ENCODE measurements around the gene PLEKHM2. TPM values are rescaled to one million over a fixed set of nuclear protein-coding genes. Genes with fewer than 3 reads are reported as not detected.

Gene PLEKHM2
- total RNA-seq, 5 donors from 2014 or later (not counting 1 experiment from before 2014, with no cell fraction given): 52.5 to 65.2 (median 59.6) TPM

GRCh38 chr1:15708486-15709137, 24.5 kb downstream of the PLEKHM2 start:
- H3K9me3 Mint-ChIP-seq: no peaks in the 10 kb centered on the region
- H3K27ac Mint-ChIP-seq: no peak overlapping the region
- no peaks in the 10 kb centered on the region for H3K27me3 Mint-ChIP-seq
- ATAC-seq (replicated peaks in 1 of 4) (no peak), DNase-seq (no peak)
- peaks cover 11% of the 10 kb centered on the region for H3K36me3 Mint-ChIP-seq
- H3K4me3 Mint-ChIP-seq: no peak overlapping the region
- H3K27me3 ChIP-seq (replicated peaks in 1 of 2; ENCODE audit: control insufficient read depth in 2 of 2, extremely low read depth in 1 of 2, insufficient read depth in 2 of 2, low read length in 1 of 2): no peaks in the 10 kb centered on the region
- WGBS (ENCODE audit: insufficient coverage): 93% methylated on average over 3 of the region's 15 CpGs
- ChIA-PET CTCF (no interaction called here), POLR2A (no interaction called here)
- H3K9me3 ChIP-seq: no peaks in the 10 kb centered on the region
- H3K36me3 ChIP-seq (ENCODE audit: control insufficient read depth in 2 of 2, extremely low read depth in 1 of 2, insufficient read depth in 1 of 2, low read length in 1 of 2): peaks cover 5% of the 10 kb centered on the region in 2 donors
- H3K4me3 ChIP-seq (ENCODE audit: control insufficient read depth in 1 of 2, extremely low read depth in 1 of 2, low read length in 1 of 2): no peak overlapping the region
- H3K4me1 Mint-ChIP-seq: peaks cover 12 to 34% (median 17%) of the 10 kb centered on the region in 3 donors
- peaks cover 0 to 6% of the 10 kb centered on the region in 2 experiments for H3K4me1 ChIP-seq (ENCODE audit: control insufficient read depth in 1 of 2, extremely low read depth in 1 of 2, insufficient read depth in 2 of 2, low read length in 2 of 2)
- H3K27ac ChIP-seq (ENCODE audit: low read length): no peak overlapping the region

GRCh38 chr1:15709226-15709625, 25.1 kb downstream of the PLEKHM2 start:
- Histone ChIP-seq H3K36me3 (ENCODE audit: control insufficient read depth in 2 of 2, extremely low read depth in 1 of 2, insufficient read depth in 1 of 2, low read length in 1 of 2) (peaks cover 5% of the 10 kb centered on the region in 2 donors), H3K9me3 (no peaks in the 10 kb centered on the region), H3K4me3 (ENCODE audit: control insufficient read depth in 1 of 2, extremely low read depth in 1 of 2, low read length in 1 of 2) (no peak overlapping the region), H3K27me3 (replicated peaks in 1 of 2; ENCODE audit: control insufficient read depth in 2 of 2, extremely low read depth in 1 of 2, insufficient read depth in 2 of 2, low read length in 1 of 2) (no peaks in the 10 kb centered on the region), H3K27ac (ENCODE audit: low read length) (no peak overlapping the region), H3K4me1 (ENCODE audit: control insufficient read depth in 1 of 2, extremely low read depth in 1 of 2, insufficient read depth in 2 of 2, low read length in 2 of 2) (peaks cover 0 to 6% of the 10 kb centered on the region in 2 experiments)
- no peaks in the 10 kb centered on the region for H3K27me3 Mint-ChIP-seq
- H3K27ac Mint-ChIP-seq: no peak overlapping the region
- peaks cover 10% of the 10 kb centered on the region for H3K36me3 Mint-ChIP-seq
- peaks cover 12 to 31% (median 16%) of the 10 kb centered on the region in 3 donors for H3K4me1 Mint-ChIP-seq
- CTCF ChIA-PET: no interaction called here
- no peak overlapping the region for H3K4me3 Mint-ChIP-seq
- ATAC-seq (replicated peaks in 1 of 4) (no peak), DNase-seq (no peak)
- 100% methylated on average over 1 of the region's 4 CpGs for WGBS (ENCODE audit: insufficient coverage)
- no peaks in the 10 kb centered on the region for H3K9me3 Mint-ChIP-seq
- POLR2A ChIA-PET: no interaction called here

GRCh38 chr1:15712168-15712567, 28.0 kb downstream of the PLEKHM2 start:
- H3K4me3 Mint-ChIP-seq: no peak overlapping the region
- H3K4me3 ChIP-seq (ENCODE audit: control insufficient read depth in 1 of 2, extremely low read depth in 1 of 2, low read length in 1 of 2): no peak overlapping the region
- DNase-seq: no peak
- no peaks in the 10 kb centered on the region for H3K9me3 ChIP-seq
- no CpG with 5 or more reads among the region's 4 CpGs for WGBS (ENCODE audit: insufficient coverage)
- ATAC-seq (replicated peaks in 1 of 4): no peak
- H3K9me3 Mint-ChIP-seq: no peaks in the 10 kb centered on the region
- CTCF ChIA-PET: interaction anchor here in 1 of 2 donors (0.6 to 0.7 kb wide), 2 partner anchors 30 to 33 kb away, joined by 4 to 6 read pairs; no protein-coding TSS in a partner anchor
- no peak overlapping the region for H3K27ac Mint-ChIP-seq
- peaks cover 8 to 15% of the 10 kb centered on the region in 2 donors for H3K36me3 ChIP-seq (ENCODE audit: control insufficient read depth in 2 of 2, extremely low read depth in 1 of 2, insufficient read depth in 1 of 2, low read length in 1 of 2)
- POLR2A ChIA-PET: no interaction called here
- no peaks in the 10 kb centered on the region for H3K27me3 ChIP-seq (replicated peaks in 1 of 2; ENCODE audit: control insufficient read depth in 2 of 2, extremely low read depth in 1 of 2, insufficient read depth in 2 of 2, low read length in 1 of 2)
- no peaks in the 10 kb centered on the region for H3K27me3 Mint-ChIP-seq
- H3K4me1 ChIP-seq (ENCODE audit: control insufficient read depth in 1 of 2, extremely low read depth in 1 of 2, insufficient read depth in 2 of 2, low read length in 2 of 2): peaks cover 0 to 2% of the 10 kb centered on the region in 2 experiments
- H3K36me3 Mint-ChIP-seq: peaks cover 8% of the 10 kb centered on the region
- H3K4me1 Mint-ChIP-seq: peaks cover 7 to 12% (median 10%) of the 10 kb centered on the region in 3 donors
- no peak overlapping the region for H3K27ac ChIP-seq (ENCODE audit: low read length)

- peaks cover 8 to 34% of the 10 kb centered on the region in 2 donors for H3K36me3 ChIP-seq (ENCODE audit: control insufficient read depth in 2 of 2, extremely low read depth in 1 of 2, insufficient read depth in 1 of 2, low read length in 1 of 2)
- Mint-ChIP-seq H3K36me3 (peaks cover 14% of the 10 kb centered on the region), H3K9me3 (no peaks in the 10 kb centered on the region), H3K4me3 (no peak overlapping the region), H3K4me1 (peaks cover 3 to 12% (median 5%) of the 10 kb centered on the region in 3 donors), H3K27me3 (no peaks in the 10 kb centered on the region), H3K27ac (no peak overlapping the region)
- ChIA-PET POLR2A (interaction anchor here (0.6 kb wide), 2 partner anchors 22 to 182 kb away, joined by 3 to 4 read pairs; no protein-coding TSS in a partner anchor), CTCF (interaction anchor here in 1 of 2 donors (0.6 kb wide), 2 partner anchors 19 to 24 kb away, joined by 3 read pairs; no protein-coding TSS in a partner anchor)
- WGBS (ENCODE audit: insufficient coverage): 94% methylated on average over 2 of the region's 4 CpGs
- no peak overlapping the region for H3K4me3 ChIP-seq (ENCODE audit: control insufficient read depth in 1 of 2, extremely low read depth in 1 of 2, low read length in 1 of 2)
- H3K27ac ChIP-seq (ENCODE audit: low read length): no peak overlapping the region
- ATAC-seq (replicated peaks in 1 of 4) (no peak), DNase-seq (no peak)
- H3K9me3 ChIP-seq: no peaks in the 10 kb centered on the region
- H3K27me3 ChIP-seq (replicated peaks in 1 of 2; ENCODE audit: control insufficient read depth in 2 of 2, extremely low read depth in 1 of 2, insufficient read depth in 2 of 2, low read length in 1 of 2): no peaks in the 10 kb centered on the region
- H3K4me1 ChIP-seq (ENCODE audit: control insufficient read depth in 1 of 2, extremely low read depth in 1 of 2, insufficient read depth in 2 of 2, low read length in 2 of 2): no peaks in the 10 kb centered on the region
These were observed 30.5 kb downstream of the PLEKHM2 start for GRCh38 chr1:15714406-15715136.

GRCh38 chr1:15717418-15718125, 33.5 kb downstream of the PLEKHM2 start:
- no peaks in the 10 kb centered on the region for H3K9me3 Mint-ChIP-seq

GRCh38 chr1:15718199-15718601, 34.1 kb downstream of the PLEKHM2 start:
- no peak overlapping the region for H3K4me3 Mint-ChIP-seq
- no peaks in the 10 kb centered on the region for H3K9me3 ChIP-seq
- no peak overlapping the region for H3K4me3 ChIP-seq (ENCODE audit: control insufficient read depth in 1 of 2, extremely low read depth in 1 of 2, low read length in 1 of 2)
- ChIA-PET CTCF (interaction anchor here in 1 of 2 donors (0.6 kb wide), 1 partner anchor 55 kb away, joined by 4 read pairs; no protein-coding TSS in a partner anchor), POLR2A (interaction anchor here in 1 of 2 donors (0.6 kb wide), 1 partner anchor 1080 kb away, joined by 8 read pairs; no protein-coding TSS in a partner anchor)
- WGBS (ENCODE audit: insufficient coverage): 100% methylated on average over 7 of the region's 8 CpGs
- no peak overlapping the region for H3K27ac Mint-ChIP-seq
- no peaks in the 10 kb centered on the region for H3K27me3 ChIP-seq (replicated peaks in 1 of 2; ENCODE audit: control insufficient read depth in 2 of 2, extremely low read depth in 1 of 2, insufficient read depth in 2 of 2, low read length in 1 of 2)
- H3K27ac ChIP-seq (ENCODE audit: low read length): no peak overlapping the region
- no peaks in the 10 kb centered on the region for H3K4me1 ChIP-seq (ENCODE audit: control insufficient read depth in 1 of 2, extremely low read depth in 1 of 2, insufficient read depth in 2 of 2, low read length in 2 of 2)
- peaks cover 22% of the 10 kb centered on the region for H3K36me3 Mint-ChIP-seq
- no peak for DNase-seq
- no peaks in the 10 kb centered on the region for H3K27me3 Mint-ChIP-seq
- H3K36me3 ChIP-seq (ENCODE audit: control insufficient read depth in 2 of 2, extremely low read depth in 1 of 2, insufficient read depth in 1 of 2, low read length in 1 of 2): peaks cover 12 to 63% of the 10 kb centered on the region in 2 donors
- peaks cover 0 to 2% (median 2%) of the 10 kb centered on the region in 3 donors for H3K4me1 Mint-ChIP-seq
- no peaks in the 10 kb centered on the region for H3K9me3 Mint-ChIP-seq
- ATAC-seq (replicated peaks in 1 of 4): no peak

More at GRCh38 chr1:15717418-15718125, 33.5 kb downstream of the PLEKHM2 start:
- no peak overlapping the region for H3K4me3 ChIP-seq (ENCODE audit: control insufficient read depth in 1 of 2, extremely low read depth in 1 of 2, low read length in 1 of 2)
- DNase-seq (no peak), ATAC-seq (replicated peaks in 1 of 4) (no peak)
- no peaks in the 10 kb centered on the region for H3K27me3 ChIP-seq (replicated peaks in 1 of 2; ENCODE audit: control insufficient read depth in 2 of 2, extremely low read depth in 1 of 2, insufficient read depth in 2 of 2, low read length in 1 of 2)
- Mint-ChIP-seq H3K27me3 (no peaks in the 10 kb centered on the region), H3K4me3 (no peak overlapping the region), H3K27ac (no peak overlapping the region), H3K4me1 (peaks cover 0 to 5% (median 2%) of the 10 kb centered on the region in 3 donors), H3K36me3 (peaks cover 19% of the 10 kb centered on the region)
- H3K4me1 ChIP-seq (ENCODE audit: control insufficient read depth in 1 of 2, extremely low read depth in 1 of 2, insufficient read depth in 2 of 2, low read length in 2 of 2): no peaks in the 10 kb centered on the region
- H3K9me3 ChIP-seq: no peaks in the 10 kb centered on the region
- WGBS (ENCODE audit: insufficient coverage): 97% methylated on average over 9 of the region's 11 CpGs
- H3K27ac ChIP-seq (ENCODE audit: low read length): no peak overlapping the region
- peaks cover 12 to 57% of the 10 kb centered on the region in 2 donors for H3K36me3 ChIP-seq (ENCODE audit: control insufficient read depth in 2 of 2, extremely low read depth in 1 of 2, insufficient read depth in 1 of 2, low read length in 1 of 2)
- ChIA-PET CTCF (no interaction called here), POLR2A (no interaction called here)

All from T-cell (primary cell).